ENCODE measurements around the gene AHSA1.
"Not testable (repeated sequence)": the region's sequence is repeated elsewhere in the genome, so short reads cannot be mapped to it uniquely, and the experiment has no call there.

Gene AHSA1

DNA sequence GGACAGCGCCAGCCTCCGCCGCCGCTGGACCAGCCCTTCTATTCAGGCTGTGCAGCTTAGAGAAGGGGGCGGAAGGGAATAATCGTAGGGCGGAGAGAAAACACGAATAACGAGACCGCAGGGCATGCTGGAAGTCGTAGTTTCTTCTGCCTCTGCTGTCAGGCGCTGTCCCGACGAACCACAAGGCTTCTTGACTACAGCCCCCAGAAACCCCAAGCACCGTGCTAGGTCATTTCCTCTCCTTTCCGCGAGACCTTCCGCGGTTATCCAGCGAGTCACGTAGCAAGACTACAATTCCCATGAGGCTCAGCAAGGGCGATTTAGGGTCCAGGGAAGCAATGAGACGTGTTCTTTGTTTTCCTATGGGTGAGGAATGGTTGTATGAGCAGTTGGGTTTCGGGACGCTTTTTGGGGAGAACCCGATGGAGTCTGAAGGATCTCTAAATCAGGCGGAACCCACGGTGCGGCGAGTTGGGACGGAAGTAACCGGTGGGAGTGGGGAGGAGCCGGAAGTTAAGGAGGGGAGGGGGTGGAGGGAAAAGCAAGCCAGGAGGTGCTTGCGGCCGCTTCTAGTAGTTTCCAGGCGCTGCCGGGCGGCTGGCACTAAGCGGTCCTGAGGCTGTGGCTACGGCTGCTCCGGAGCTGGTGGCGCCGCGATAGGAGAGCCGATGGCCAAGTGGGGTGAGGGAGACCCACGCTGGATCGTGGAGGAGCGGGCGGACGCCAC, at the start of gene AHSA1, which contains the start of gene VIPAS39:
TSS of gene AHSA1 (plus strand) at position 572 of the 727 bp plus-strand sequence. CDS start at position 669, 97 bp downstream.
TSS of gene VIPAS39 (minus strand) at position 80 of the 727 bp plus-strand sequence. CDS start 3,499 bp downstream, outside the sequence.
- H3K4me3 ChIP-seq (replicated peaks in 1 of 2; ENCODE audit: low read depth in 2 of 2, low read length in 2 of 2): peak within 1 kb of the TSS; percentile 90 to 97
- DNase-seq (ENCODE audit: low read depth in 2 of 2): peak; percentile 99 to 100
- TF ChIP-seq, protein P1, sequence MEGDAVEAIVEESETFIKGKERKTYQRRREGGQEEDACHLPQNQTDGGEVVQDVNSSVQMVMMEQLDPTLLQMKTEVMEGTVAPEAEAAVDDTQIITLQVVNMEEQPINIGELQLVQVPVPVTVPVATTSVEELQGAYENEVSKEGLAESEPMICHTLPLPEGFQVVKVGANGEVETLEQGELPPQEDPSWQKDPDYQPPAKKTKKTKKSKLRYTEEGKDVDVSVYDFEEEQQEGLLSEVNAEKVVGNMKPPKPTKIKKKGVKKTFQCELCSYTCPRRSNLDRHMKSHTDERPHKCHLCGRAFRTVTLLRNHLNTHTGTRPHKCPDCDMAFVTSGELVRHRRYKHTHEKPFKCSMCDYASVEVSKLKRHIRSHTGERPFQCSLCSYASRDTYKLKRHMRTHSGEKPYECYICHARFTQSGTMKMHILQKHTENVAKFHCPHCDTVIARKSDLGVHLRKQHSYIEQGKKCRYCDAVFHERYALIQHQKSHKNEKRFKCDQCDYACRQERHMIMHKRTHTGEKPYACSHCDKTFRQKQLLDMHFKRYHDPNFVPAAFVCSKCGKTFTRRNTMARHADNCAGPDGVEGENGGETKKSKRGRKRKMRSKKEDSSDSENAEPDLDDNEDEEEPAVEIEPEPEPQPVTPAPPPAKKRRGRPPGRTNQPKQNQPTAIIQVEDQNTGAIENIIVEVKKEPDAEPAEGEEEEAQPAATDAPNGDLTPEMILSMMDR (IDR thresholded peaks at IDR 0.05; ENCODE audit: low read depth, low read length): no peak

DNA sequence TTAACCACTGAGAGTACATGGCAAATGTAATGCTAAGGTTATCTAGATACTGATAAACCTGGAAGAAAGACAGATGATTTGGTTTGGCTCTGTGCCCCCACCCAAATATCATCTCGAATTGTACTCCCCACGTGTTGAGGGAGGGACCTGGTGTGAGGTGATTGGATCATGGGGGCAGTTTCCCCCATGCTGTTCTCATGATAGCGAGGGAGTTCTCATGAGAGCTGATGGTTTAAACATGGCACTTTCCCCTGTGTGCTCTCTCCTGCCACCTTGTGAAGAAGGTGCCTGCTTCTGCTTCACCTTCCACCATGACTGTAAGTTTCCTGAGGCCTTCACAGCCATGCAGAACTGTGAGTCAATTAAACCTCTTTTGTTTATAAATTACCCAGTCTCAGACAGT, 48.8 kb upstream of the AHSA1 start:
- TF ChIP-seq, protein P1 (IDR thresholded peaks at IDR 0.05; ENCODE audit: low read depth, low read length): peak; percentile 20
- DNase-seq (ENCODE audit: low read depth in 2 of 2): peak; percentile 16 to 43
- no peak overlapping the region for H3K4me3 ChIP-seq (replicated peaks in 1 of 2; ENCODE audit: low read depth in 2 of 2, low read length in 2 of 2)

DNA sequence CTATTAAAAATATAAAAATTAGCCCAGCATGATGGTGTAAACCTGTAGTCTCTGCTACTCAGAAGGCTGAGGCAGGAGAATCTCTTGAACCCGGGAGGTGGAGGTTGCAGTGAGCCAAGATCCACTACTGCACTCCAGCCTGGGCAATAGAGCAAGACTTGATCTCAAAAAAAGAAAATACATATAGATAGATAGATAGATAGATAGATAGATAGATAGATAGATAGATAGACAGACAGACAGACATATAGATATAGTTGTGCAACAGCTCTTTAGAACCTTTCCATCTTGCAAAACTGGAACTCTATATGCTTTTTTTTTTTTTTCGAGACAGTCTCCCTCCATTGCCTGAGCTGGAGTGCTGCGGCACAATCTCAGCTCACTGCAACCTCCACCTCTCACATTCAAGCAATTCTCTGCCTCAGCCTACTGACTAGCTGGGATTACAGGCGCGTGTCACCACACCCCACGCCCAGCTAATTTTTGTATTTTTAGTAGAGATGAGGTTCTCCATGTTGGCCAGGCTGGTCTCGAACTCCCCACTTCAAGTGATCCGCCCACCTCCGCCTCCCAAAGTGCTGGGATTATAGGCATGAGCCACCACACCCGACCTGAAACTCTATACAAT, 42.4 kb upstream of the AHSA1 start:
- not testable (repeated sequence) for H3K4me3 ChIP-seq (replicated peaks in 1 of 2; ENCODE audit: low read depth in 2 of 2, low read length in 2 of 2); DNase-seq (ENCODE audit: low read depth in 2 of 2)

DNA sequence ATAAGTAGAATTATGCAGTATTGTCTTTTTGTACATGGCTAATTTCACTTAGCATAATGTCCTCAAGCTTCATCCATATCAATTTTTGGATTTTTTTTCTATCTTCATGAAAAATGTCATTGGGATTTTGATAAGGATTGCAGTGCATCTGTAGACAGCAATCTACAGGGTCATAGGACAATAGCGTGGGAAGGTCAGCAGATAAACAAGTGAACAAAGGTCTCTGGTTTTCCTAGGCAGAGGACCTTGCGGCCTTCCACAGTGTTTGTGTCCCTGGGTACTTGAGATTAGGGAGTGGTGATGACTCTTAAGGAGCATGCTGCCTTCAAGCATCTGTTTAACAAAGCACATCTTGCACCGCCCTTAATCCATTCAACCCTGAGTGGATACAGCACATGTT, 41.8 kb upstream of the AHSA1 start:
- not testable (repeated sequence) for H3K4me3 ChIP-seq (replicated peaks in 1 of 2; ENCODE audit: low read depth in 2 of 2, low read length in 2 of 2); DNase-seq (ENCODE audit: low read depth in 2 of 2)

DNA sequence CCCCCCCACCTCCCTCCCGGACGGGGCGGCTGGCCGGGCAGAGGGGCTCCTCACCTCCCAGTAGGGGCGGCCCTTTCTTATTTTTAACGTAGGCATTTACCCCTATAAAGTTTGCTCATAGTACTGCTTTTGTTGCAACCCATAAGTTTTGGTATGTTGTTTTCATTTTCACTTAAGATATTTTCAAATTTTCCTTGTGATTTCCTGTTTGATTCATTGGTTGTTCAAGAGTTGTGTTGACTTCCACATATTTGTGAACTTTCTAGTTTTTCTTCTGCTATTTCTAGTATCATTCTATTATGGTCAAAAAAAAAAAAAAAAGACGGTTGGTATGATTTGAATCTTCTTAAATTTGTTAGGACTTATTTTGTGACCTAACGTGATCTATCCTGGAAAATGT, 41.1 kb upstream of the AHSA1 start:
- DNase-seq (ENCODE audit: low read depth in 2 of 2): no peak
- TF ChIP-seq, protein P1 (IDR thresholded peaks at IDR 0.05; ENCODE audit: low read depth, low read length): no peak
- H3K4me3 ChIP-seq (replicated peaks in 1 of 2; ENCODE audit: low read depth in 2 of 2, low read length in 2 of 2): no peak overlapping the region

DNA sequence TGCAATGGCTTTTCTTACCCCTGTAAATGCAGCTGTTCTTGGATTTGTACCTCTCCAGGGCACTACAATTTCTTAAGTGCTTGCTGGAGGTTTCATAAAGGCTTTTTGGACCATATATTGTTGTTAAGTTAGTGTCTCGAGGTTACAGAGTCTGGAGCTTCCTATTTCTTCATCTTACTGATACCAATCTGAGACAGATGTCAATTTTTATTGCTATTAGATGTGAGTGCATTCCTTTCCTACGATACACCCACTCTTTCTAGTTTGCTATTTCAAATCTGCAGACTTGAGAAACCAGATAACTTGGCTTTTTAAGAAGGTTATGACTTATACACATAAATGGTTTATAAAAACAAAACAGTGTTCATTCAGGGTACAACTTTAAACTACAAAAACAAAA, 36.7 kb upstream of the AHSA1 start:
- peak; percentile 5 to 7 for DNase-seq (ENCODE audit: low read depth in 2 of 2)
- TF ChIP-seq, protein P1 (IDR thresholded peaks at IDR 0.05; ENCODE audit: low read depth, low read length): no peak
- no peak overlapping the region for H3K4me3 ChIP-seq (replicated peaks in 1 of 2; ENCODE audit: low read depth in 2 of 2, low read length in 2 of 2)

DNA sequence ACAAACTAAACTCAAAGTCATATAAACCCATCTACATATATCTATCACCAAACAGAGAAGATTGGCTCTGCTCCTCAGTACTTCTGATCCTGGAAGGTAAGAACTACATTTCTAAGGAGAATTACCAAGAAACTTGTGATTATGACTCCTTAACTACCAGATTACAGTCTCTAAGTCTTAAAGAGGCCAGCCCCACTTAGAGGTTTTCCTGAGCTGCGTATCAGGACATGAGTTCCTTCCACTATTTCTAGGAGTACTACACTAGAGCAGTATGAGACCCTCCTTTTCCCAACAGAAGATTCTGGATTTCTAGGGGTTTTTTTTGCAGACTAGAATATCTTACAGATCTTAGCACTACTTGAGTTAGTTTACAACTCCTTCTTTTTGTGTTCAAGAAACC, 34.5 kb upstream of the AHSA1 start, which contains the start of gene NOXRED1:
TSS of gene NOXRED1 (minus strand) at position 101 of the 400 bp plus-strand sequence. CDS start 634 bp downstream, outside the sequence.
- TF ChIP-seq, protein P1 (IDR thresholded peaks at IDR 0.05; ENCODE audit: low read depth, low read length): no peak

More for the DNA sequence above, 34.5 kb upstream of the AHSA1 start, which contains the start of gene NOXRED1:
- DNase-seq (ENCODE audit: low read depth in 2 of 2): no peak
- no peak within 1 kb of the TSS for H3K4me3 ChIP-seq (replicated peaks in 1 of 2; ENCODE audit: low read depth in 2 of 2, low read length in 2 of 2)
